SK-N-SH treated with all-trans-retinoic acid at 6 μM for 48 hours (cell line): Measurements from ENCODE around the gene ACSL1.

ENCODE experiments used
- ARNTL ChIP-seq: fragments of 450-650 bp; formaldehyde crosslinking; IDR thresholded peaks from 2 replicates; pipeline ENCODE4 v1.5.0; 2020; ENCODE audit warnings: low read depth, mild to moderate bottlenecking, moderate library complexity, borderline replicate concordance
- CSDC2 ChIP-seq: fragments of 250-450 bp; sonication (Bioruptor Pico); IDR thresholded peaks from 2 replicates; pipeline ENCODE4 v1.5.0; 2020; ENCODE audit warnings: mild to moderate bottlenecking, moderate library complexity
- GLIS3 ChIP-seq: fragments of 250-450 bp; sonication (Bioruptor Pico); IDR thresholded peaks from 2 replicates; pipeline ENCODE4 v1.5.0; 2020; ENCODE audit warnings: mild to moderate bottlenecking, moderate library complexity
- OSR1 ChIP-seq: fragments of 250-450 bp; sonication (Bioruptor Pico); IDR thresholded peaks from 2 replicates; pipeline ENCODE4 v1.8.0; 2022; ENCODE audit warnings: moderate library complexity, mild to moderate bottlenecking, inconsistent platforms
- PATZ1 ChIP-seq: fragments of 250-450 bp; sonication (Bioruptor Pico); IDR thresholded peaks from 2 replicates; pipeline ENCODE4 v1.8.0; 2020; ENCODE audit warnings: mild to moderate bottlenecking, moderate library complexity, borderline replicate concordance
- RARB ChIP-seq: fragments of 250-450 bp; sonication (Bioruptor Pico); IDR thresholded peaks from 2 replicates; pipeline ENCODE4 v1.8.0; 2021; ENCODE audit warnings: mild to moderate bottlenecking, moderate library complexity
- ZFP3 ChIP-seq: fragments of 250-450 bp; sonication (Bioruptor Pico); IDR thresholded peaks from 2 replicates; pipeline ENCODE4 v1.5.0; 2020; ENCODE audit warnings: mild to moderate bottlenecking, moderate library complexity
- ZFP30 ChIP-seq: fragments of 450-650 bp; formaldehyde crosslinking; IDR thresholded peaks from 2 replicates; pipeline ENCODE4 v1.5.0; 2022; ENCODE audit warnings: mild to moderate bottlenecking, moderate library complexity
- ZNF8 ChIP-seq: fragments of 450-650 bp; formaldehyde crosslinking; IDR thresholded peaks from 2 replicates; pipeline ENCODE4 v1.5.0; 2020; ENCODE audit warnings: mild to moderate bottlenecking, moderate library complexity
- TF ChIP-seq, protein P1 (sequence below): fragments of 250-450 bp; sonication (Bioruptor Pico); IDR thresholded peaks from 2 replicates; pipeline ENCODE4 v1.8.0; 2021; ENCODE audit warnings: low read depth, mild to moderate bottlenecking, moderate library complexity, borderline replicate concordance
- TF ChIP-seq, protein P2 (sequence below): fragments of 250-450 bp; sonication (Bioruptor Pico); IDR thresholded peaks from 2 replicates; pipeline ENCODE4 v1.5.0; 2020; ENCODE audit warnings: mild to moderate bottlenecking, moderate library complexity

DNA sequence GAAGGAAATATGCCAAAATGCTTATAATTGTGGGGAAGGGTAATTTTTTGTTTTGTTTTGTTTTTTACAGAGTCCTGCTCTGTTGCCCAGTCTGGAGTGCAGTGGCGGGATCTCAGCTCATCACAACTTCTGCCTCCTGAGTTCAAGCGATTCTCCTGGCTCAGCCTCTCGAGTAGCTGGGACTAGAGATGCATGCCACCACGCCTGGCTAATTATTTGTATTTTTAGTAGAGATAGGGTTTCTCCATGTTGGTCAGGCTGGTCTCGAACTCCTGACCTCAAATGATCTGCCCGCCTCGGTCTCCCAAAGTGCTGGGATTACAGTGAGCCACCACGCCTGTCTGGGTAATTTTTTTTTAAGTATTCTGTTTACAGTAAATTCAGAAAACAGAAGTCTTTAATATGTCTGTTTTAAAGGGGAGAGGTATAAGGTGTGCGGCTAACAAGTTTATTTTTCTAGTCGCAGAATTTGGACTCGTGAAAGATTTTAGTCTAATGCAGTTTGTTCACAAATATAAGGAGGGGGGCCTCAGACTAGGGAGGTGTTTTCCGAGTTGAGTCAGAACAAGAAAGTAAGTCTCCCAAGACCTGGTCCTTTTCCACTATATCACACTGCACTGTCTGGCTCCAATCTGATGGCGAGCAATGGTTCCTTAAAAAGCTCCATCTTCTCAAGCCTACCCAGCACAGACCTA lies 1.5 kb downstream of the ACSL1 start:
- no peak for TF ChIP-seq ARNTL (CRISPR knock-in tag)
- TF ChIP-seq OSR1 (CRISPR knock-in tag) = no peak
- TF ChIP-seq, protein P1, sequence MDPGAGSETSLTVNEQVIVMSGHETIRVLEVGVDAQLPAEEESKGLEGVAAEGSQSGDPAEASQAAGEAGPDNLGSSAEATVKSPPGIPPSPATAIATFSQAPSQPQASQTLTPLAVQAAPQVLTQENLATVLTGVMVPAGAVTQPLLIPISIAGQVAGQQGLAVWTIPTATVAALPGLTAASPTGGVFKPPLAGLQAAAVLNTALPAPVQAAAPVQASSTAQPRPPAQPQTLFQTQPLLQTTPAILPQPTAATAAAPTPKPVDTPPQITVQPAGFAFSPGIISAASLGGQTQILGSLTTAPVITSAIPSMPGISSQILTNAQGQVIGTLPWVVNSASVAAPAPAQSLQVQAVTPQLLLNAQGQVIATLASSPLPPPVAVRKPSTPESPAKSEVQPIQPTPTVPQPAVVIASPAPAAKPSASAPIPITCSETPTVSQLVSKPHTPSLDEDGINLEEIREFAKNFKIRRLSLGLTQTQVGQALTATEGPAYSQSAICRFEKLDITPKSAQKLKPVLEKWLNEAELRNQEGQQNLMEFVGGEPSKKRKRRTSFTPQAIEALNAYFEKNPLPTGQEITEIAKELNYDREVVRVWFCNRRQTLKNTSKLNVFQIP (CRISPR knock-in tag) = no peak
- no peak for TF ChIP-seq RARB (CRISPR knock-in tag)
- no peak for TF ChIP-seq ZFP30 (CRISPR knock-in tag)
- no peak for TF ChIP-seq ZNF8 (CRISPR knock-in tag)
- TF ChIP-seq CSDC2 (CRISPR knock-in tag) = no peak
- TF ChIP-seq GLIS3 (CRISPR knock-in tag) = no peak
- no peak for TF ChIP-seq PATZ1 (CRISPR knock-in tag)
- no peak for TF ChIP-seq ZFP3 (CRISPR knock-in tag)
- TF ChIP-seq, protein P2, sequence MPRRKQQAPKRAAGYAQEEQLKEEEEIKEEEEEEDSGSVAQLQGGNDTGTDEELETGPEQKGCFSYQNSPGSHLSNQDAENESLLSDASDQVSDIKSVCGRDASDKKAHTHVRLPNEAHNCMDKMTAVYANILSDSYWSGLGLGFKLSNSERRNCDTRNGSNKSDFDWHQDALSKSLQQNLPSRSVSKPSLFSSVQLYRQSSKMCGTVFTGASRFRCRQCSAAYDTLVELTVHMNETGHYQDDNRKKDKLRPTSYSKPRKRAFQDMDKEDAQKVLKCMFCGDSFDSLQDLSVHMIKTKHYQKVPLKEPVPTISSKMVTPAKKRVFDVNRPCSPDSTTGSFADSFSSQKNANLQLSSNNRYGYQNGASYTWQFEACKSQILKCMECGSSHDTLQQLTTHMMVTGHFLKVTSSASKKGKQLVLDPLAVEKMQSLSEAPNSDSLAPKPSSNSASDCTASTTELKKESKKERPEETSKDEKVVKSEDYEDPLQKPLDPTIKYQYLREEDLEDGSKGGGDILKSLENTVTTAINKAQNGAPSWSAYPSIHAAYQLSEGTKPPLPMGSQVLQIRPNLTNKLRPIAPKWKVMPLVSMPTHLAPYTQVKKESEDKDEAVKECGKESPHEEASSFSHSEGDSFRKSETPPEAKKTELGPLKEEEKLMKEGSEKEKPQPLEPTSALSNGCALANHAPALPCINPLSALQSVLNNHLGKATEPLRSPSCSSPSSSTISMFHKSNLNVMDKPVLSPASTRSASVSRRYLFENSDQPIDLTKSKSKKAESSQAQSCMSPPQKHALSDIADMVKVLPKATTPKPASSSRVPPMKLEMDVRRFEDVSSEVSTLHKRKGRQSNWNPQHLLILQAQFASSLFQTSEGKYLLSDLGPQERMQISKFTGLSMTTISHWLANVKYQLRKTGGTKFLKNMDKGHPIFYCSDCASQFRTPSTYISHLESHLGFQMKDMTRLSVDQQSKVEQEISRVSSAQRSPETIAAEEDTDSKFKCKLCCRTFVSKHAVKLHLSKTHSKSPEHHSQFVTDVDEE (CRISPR knock-in tag) = no peak
